ENCODE measurements around the gene CLNK. TPM values are rescaled to one million over a fixed set of nuclear protein-coding genes. Genes with fewer than 3 reads are reported as not detected.

CLNK gene
- total RNA-seq, 4 donors from 2014 or later, result under 0.01 to 0.73 TPM; not detected in 2

GRCh38 chr4:10647846-10648245 lies 36.7 kb downstream of the CLNK start:
- H3K4me3 ChIP-seq, result no peak overlapping the region
- no peaks in the 10 kb centered on the region for H3K27me3 ChIP-seq
- no peak for TF ChIP-seq CTCF (IDR thresholded peaks at IDR 0.05)
- TF ChIP-seq EP300 (IDR thresholded peaks at IDR 0.05), result no peak
- TF ChIP-seq POLR2A (IDR thresholded peaks at IDR 0.05), result no peak
- TF ChIP-seq POLR2AphosphoS5 (IDR thresholded peaks at IDR 0.05), result no peak
- 68 to 80% methylated on average over 3 of the region's 3 CpGs for WGBS, 2 donors (ENCODE audit: low coverage in 1 of 2)
- H3K9me3 ChIP-seq, result peaks cover 0 to 8% (median 0%) of the 10 kb centered on the region in 3 donors
- no peak for ATAC-seq
- no peak overlapping the region for H3K27ac ChIP-seq
- H3K4me1 ChIP-seq, result no peaks in the 10 kb centered on the region
- no peaks in the 10 kb centered on the region for H3K36me3 ChIP-seq

GRCh38 chr4:10643600-10644425 lies 40.8 kb downstream of the CLNK start:
- 69 to 81% methylated on average over 5 of the region's 5 CpGs for whole genome bisulfite sequencing, 2 donors (ENCODE audit: low coverage in 1 of 2)

GRCh38 chr4:10640561-10641201 lies 43.9 kb downstream of the CLNK start:
- ATAC-seq, result no peak
- Histone ChIP-seq H3K9me3 (no peaks in the 10 kb centered on the region), H3K4me3 (no peak overlapping the region), H3K27me3 (no peaks in the 10 kb centered on the region), H3K27ac (no peak overlapping the region), H3K36me3 (no peaks in the 10 kb centered on the region), H3K4me1 (no peaks in the 10 kb centered on the region)
- 28 to 40% methylated on average over 2 to 5 of the region's 5 CpGs for WGBS, 2 donors (ENCODE audit: low coverage in 1 of 2)
- TF ChIP-seq CTCF (IDR thresholded peaks at IDR 0.05) (no peak), POLR2A (IDR thresholded peaks at IDR 0.05) (no peak), EP300 (IDR thresholded peaks at IDR 0.05) (no peak), POLR2AphosphoS5 (IDR thresholded peaks at IDR 0.05) (no peak)

More at GRCh38 chr4:10643600-10644425, 40.8 kb downstream of the CLNK start:
- TF ChIP-seq CTCF (IDR thresholded peaks at IDR 0.05) (no peak), EP300 (IDR thresholded peaks at IDR 0.05) (no peak), POLR2AphosphoS5 (IDR thresholded peaks at IDR 0.05) (no peak), POLR2A (IDR thresholded peaks at IDR 0.05) (no peak)
- Histone ChIP-seq H3K27me3 (no peaks in the 10 kb centered on the region), H3K4me3 (no peak overlapping the region), H3K36me3 (no peaks in the 10 kb centered on the region), H3K9me3 (peaks cover 0 to 8% (median 0%) of the 10 kb centered on the region in 3 donors), H3K27ac (no peak overlapping the region), H3K4me1 (no peaks in the 10 kb centered on the region)
- ATAC-seq, result no peak

DNA sequence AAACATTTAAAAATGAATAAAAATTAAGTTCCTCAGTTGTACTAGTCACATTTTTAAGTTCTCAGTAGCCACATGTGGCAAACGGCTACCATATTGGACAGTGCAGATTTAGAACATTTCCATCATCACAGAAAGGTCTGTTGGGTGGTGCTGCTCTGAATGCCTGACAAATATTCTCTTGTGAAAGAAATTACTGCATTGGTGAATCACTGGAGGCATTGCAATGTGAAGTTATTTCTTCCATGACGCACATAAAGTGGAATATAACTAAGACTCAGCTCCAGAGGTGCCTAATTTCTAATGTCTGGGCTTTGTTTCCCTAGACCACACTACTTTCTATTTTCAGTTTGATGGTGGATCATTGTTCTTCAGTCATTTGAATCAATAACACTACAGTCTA lies 44.9 kb downstream of the CLNK start:
- Histone ChIP-seq H3K4me3 (no peak overlapping the region), H3K27me3 (no peaks in the 10 kb centered on the region), H3K9me3 (no peaks in the 10 kb centered on the region), H3K4me1 (no peaks in the 10 kb centered on the region), H3K36me3 (no peaks in the 10 kb centered on the region), H3K27ac (no peak overlapping the region)
- no peak for TF ChIP-seq POLR2A (IDR thresholded peaks at IDR 0.05)
- TF ChIP-seq EP300 (IDR thresholded peaks at IDR 0.05), result no peak
- no peak for TF ChIP-seq CTCF (IDR thresholded peaks at IDR 0.05)
- TF ChIP-seq POLR2AphosphoS5 (IDR thresholded peaks at IDR 0.05), result no peak
- no peak for ATAC-seq
- 86 to 91% methylated on average over 2 of the region's 2 CpGs for WGBS, 2 donors (ENCODE audit: low coverage in 1 of 2)
